Body of pancreas (tissue), 4 donors: Measurements from ENCODE around the gene SH2D3C. TPM values are rescaled to one million over a fixed set of nuclear protein-coding genes. Genes with fewer than 3 reads are reported as not detected.

ENCODE experiments used
- ATAC-seq: fragments of 150-250 bp; one replicate; pipeline ENCODE4 v1.9.1; 2016
- DNase-seq, 4 donors: peaks; one replicate each; pipeline ENCODE4 v3.0.0-alpha.2; 2019
- H3K27ac ChIP-seq, 4 donors: fragments of 200-600 bp; sonication (generic); 1 replicate in 3 of 4; 2 replicates in 1 of 4; pipeline versions ENCODE4 v1.5.1 to v1.6.1; 2016 to 2019; ENCODE audit warnings: mild to moderate bottlenecking in 1 of 4, mixed read lengths in 1 of 4, moderate library complexity in 1 of 4
- H3K27me3 ChIP-seq, 2 donors: fragments of 200-600 bp; sonication (generic); one replicate each; pipeline ENCODE4 v1.6.0; 2016; ENCODE audit warnings: mild to moderate bottlenecking in 1 of 2
- H3K36me3 ChIP-seq, 2 donors: fragments of 200-600 bp; sonication (generic); replicated peaks in 1 of 2; 2 replicates each; pipeline ENCODE4 v1.5.1; 2016; ENCODE audit warnings: low read depth in 2 of 2; ENCODE audit not compliant: insufficient read depth in 1 of 2
- H3K4me1 ChIP-seq: fragments of 200-600 bp; sonication (generic); one replicate; pipeline ENCODE4 v1.6.0; 2016
- H3K4me3 ChIP-seq, 2 donors: fragments of 200-600 bp; sonication (generic); 1 replicate in 1 of 2; 2 replicates in 1 of 2; pipeline ENCODE4 v1.5.1; 2016 to 2019
- H3K9me3 ChIP-seq, 3 donors: fragments of 200-600 bp; sonication (generic); 1 replicate in 2 of 3; 2 replicates in 1 of 3; pipeline ENCODE4 v1.5.1; 2016
- CTCF ChIP-seq, 7 experiments: fragments of 450-650 bp in 4 of 7; fragments of 200-600 bp in 3 of 7; sonication (generic) in 3 of 7; IDR thresholded peaks; one replicate each; pipeline ENCODE4 v1.5.1; 2016 to 2019; ENCODE audit warnings: antibody characterized with exemption in 7 of 7
- POLR2A ChIP-seq, 3 donors: fragments of 450-650 bp; IDR thresholded peaks; one replicate each; pipeline ENCODE4 v1.6.1; 2016; ENCODE audit warnings: antibody characterized with exemption in 3 of 3, mild to moderate bottlenecking in 2 of 3
- WGBS, 2 donors: methylation state at CpG; one replicate each; pipeline ENCODE4 v1.1.5; 2017; 5-methylcytosine and 5-hydroxymethylcytosine counted together
- intact Hi-C: fragments of 100-400 bp; cut with DNase I; formaldehyde crosslinking; loops from one replicate; pipeline ENCODE4 v1.15.1; 2023
- total RNA-seq, 2 donors: library from RNA; depleted of rRNA; stranded (reverse); fragments of >200 nt; gene quantifications; one replicate each; pipeline ENCODE4 v1.1.0, GENCODE V29; 2016

Gene SH2D3C
- total RNA-seq, 2 donors from 2014 or later, result 3.3 to 4.2 TPM

DNA sequence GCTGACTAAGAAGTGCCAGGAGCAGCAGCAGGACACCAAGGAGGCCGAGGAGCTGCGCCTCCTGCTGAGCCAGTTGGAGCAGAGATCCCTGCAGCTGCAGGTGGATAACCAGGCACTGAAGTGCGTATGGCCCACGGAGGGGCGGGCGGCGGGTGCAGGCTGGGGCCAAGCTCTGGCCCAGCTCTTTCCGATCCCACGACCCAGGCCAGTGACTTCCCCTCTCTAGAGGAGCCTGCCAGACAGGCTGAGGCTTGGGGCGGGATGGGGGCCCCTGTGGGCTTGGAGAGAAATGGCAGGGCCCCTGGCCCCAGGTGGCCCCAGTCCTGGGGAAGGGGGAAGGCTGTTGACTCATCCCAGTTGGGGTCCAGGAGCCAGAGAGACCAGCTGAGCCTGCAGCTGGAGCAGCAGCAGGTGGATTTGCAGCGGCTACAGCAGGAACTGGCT lies 66.6 kb downstream of the SH2D3C start:
- no peak for TF ChIP-seq CTCF (IDR thresholded peaks at IDR 0.05)
- no peak for TF ChIP-seq POLR2A (IDR thresholded peaks at IDR 0.05)
- no peak for ATAC-seq
- WGBS, 2 donors, result 84 to 100% methylated on average over 1 to 10 of the region's 11 CpGs

GRCh38 chr9:127711226-127711701 lies 67.2 kb downstream of the SH2D3C start:
- WGBS, 2 donors, result 68 to 100% methylated on average over 1 to 9 of the region's 9 CpGs
- Histone ChIP-seq H3K4me3 (no peak overlapping the region), H3K27ac (no peak overlapping the region), H3K9me3 (no peaks in the 10 kb centered on the region), H3K27me3 (no peaks in the 10 kb centered on the region), H3K4me1 (peaks cover 23% of the 10 kb centered on the region), H3K36me3 (no peaks in the 10 kb centered on the region)
- no peak for DNase-seq
- TF ChIP-seq CTCF (IDR thresholded peaks at IDR 0.05) (no peak), POLR2A (IDR thresholded peaks at IDR 0.05) (no peak)
- no peak for ATAC-seq
- intact Hi-C loops, result no loop called here

More for the DNA sequence above, 66.6 kb downstream of the SH2D3C start:
- H3K9me3 ChIP-seq, result no peaks in the 10 kb centered on the region
- H3K36me3 ChIP-seq, result no peaks in the 10 kb centered on the region
- peaks cover 19% of the 10 kb centered on the region for H3K4me1 ChIP-seq
- DNase-seq, result no peak
- H3K4me3 ChIP-seq, result no peak overlapping the region
- intact Hi-C loops, result no loop called here
- H3K27me3 ChIP-seq, result no peaks in the 10 kb centered on the region
- H3K27ac ChIP-seq, result no peak overlapping the region

- Histone ChIP-seq H3K4me1 (peaks cover 29% of the 10 kb centered on the region), H3K27me3 (no peaks in the 10 kb centered on the region), H3K9me3 (no peaks in the 10 kb centered on the region), H3K4me3 (no peak overlapping the region), H3K36me3 (no peaks in the 10 kb centered on the region), H3K27ac (no peak overlapping the region)
- intact Hi-C loops, result no loop called here
- DNase-seq (no peak), ATAC-seq (no peak)
- WGBS, 2 donors, result 90 to 96% methylated on average over 10 of the region's 10 CpGs
- TF ChIP-seq POLR2A (IDR thresholded peaks at IDR 0.05), result no peak
- TF ChIP-seq CTCF (IDR thresholded peaks at IDR 0.05), result no peak
Observed at GRCh38 chr9:127710204-127710783, 68.2 kb downstream of the SH2D3C start.

GRCh38 chr9:127708952-127709587 lies 69.4 kb downstream of the SH2D3C start:
- Histone ChIP-seq H3K27me3 (no peaks in the 10 kb centered on the region), H3K4me3 (no peak overlapping the region), H3K4me1 (peaks cover 27% of the 10 kb centered on the region), H3K9me3 (no peaks in the 10 kb centered on the region), H3K36me3 (no peaks in the 10 kb centered on the region), H3K27ac (no peak overlapping the region)
- no peak for DNase-seq
- 88 to 91% methylated on average over 8 of the region's 8 CpGs for WGBS, 2 donors
- no peak for ATAC-seq
- no peak for TF ChIP-seq CTCF (IDR thresholded peaks at IDR 0.05)
- TF ChIP-seq POLR2A (IDR thresholded peaks at IDR 0.05), result no peak
- intact Hi-C loops, result no loop called here
